Right renal cortex interstitium (tissue), 3 donors: ENCODE results near the gene HDGF. TPM values are rescaled to one million over a fixed set of nuclear protein-coding genes. Genes with fewer than 3 reads are reported as not detected.

Source experiments
- DNase-seq, 3 donors: peaks; one replicate each; pipeline ENCODE4 v3.0.0-alpha.2; 2013; ENCODE audit warnings: low read depth in 3 of 3, low spot score in 2 of 3
- polyA plus RNA-seq, 3 donors: library from polyadenylated mRNA; unstranded; fragments of 120-200 nt; gene quantifications; one replicate each; pipeline ENCODE4 v1.2.1, GENCODE V29; 2013; ENCODE audit not compliant: insufficient read length in 3 of 3

The HDGF gene
- polyA plus RNA-seq, result 100 to 1,000 TPM; 267 to 278 (median 269) TPM

GRCh38 chr1:156751451-156751756 is at the start of gene HDGF:
TSS of gene HDGF (minus strand) at chr1:156751675. CDS start at chr1:156751429, 246 bp downstream.
- DNase-seq, result no peak

GRCh38 chr1:156797212-156797871 is 45.9 kb upstream of the HDGF start:
- no peak for DNase-seq

- no peak for DNase-seq
These were observed 45.0 kb upstream of the HDGF start for GRCh38 chr1:156796340-156797097.

- DNase-seq, result no peak
These were observed 44.3 kb upstream of the HDGF start for GRCh38 chr1:156795787-156796186.

- DNase-seq, result no peak
These were observed 43.9 kb upstream of the HDGF start for GRCh38 chr1:156795374-156795733.

GRCh38 chr1:156794506-156795373 is 43.3 kb upstream of the HDGF start:
- DNase-seq, result no peak

GRCh38 chr1:156789621-156790318 is 38.3 kb upstream of the HDGF start:
- DNase-seq, result no peak

- DNase-seq, result no peak
These were observed 36.7 kb upstream of the HDGF start for GRCh38 chr1:156788136-156788535.

- no peak for DNase-seq
These were observed 35.2 kb upstream of the HDGF start for GRCh38 chr1:156786640-156787039.

- DNase-seq, result no peak
These were observed 34.0 kb upstream of the HDGF start for GRCh38 chr1:156785458-156785857.

GRCh38 chr1:156781585-156782186 is 30.2 kb upstream of the HDGF start:
- DNase-seq, result no peak

GRCh38 chr1:156777573-156777972 is 26.1 kb upstream of the HDGF start:
- DNase-seq, result no peak

GRCh38 chr1:156776942-156777341 is 25.5 kb upstream of the HDGF start:
- no peak for DNase-seq

GRCh38 chr1:156775799-156776198 is 24.3 kb upstream of the HDGF start:
- DNase-seq, result no peak

GRCh38 chr1:156773607-156774006 is 22.1 kb upstream of the HDGF start:
- DNase-seq, result no peak

GRCh38 chr1:156772728-156773497 is 21.4 kb upstream of the HDGF start:
- no peak for DNase-seq

GRCh38 chr1:156772222-156772621 is 20.7 kb upstream of the HDGF start:
- no peak for DNase-seq

GRCh38 chr1:156768610-156769295 is 17.3 kb upstream of the HDGF start:
- DNase-seq, result no peak
